IPS DF 19.7 (cell line): ENCODE data around the gene NUP153.
"Not testable (repeated sequence)": the region's sequence is repeated elsewhere in the genome, so short reads cannot be mapped to it uniquely, and the experiment has no call there.

Experiments
- DNase-seq: peaks from one replicate; pipeline ENCODE4 v3.0.0-alpha.2; 2013; ENCODE audit warnings: low read depth, low spot score

The NUP153 gene

GRCh38 chr6:17706580-17707370, at the start of gene NUP153:
NUP153 (minus strand) TSS chr6:17706925; CDS start chr6:17706387, 538 bp downstream.
- DNase-seq = peak; percentile 92

- DNase-seq = no peak
Observed at GRCh38 chr6:17754254-17754653, 47.5 kb upstream of the NUP153 start.

GRCh38 chr6:17745324-17745723, 38.6 kb upstream of the NUP153 start:
- DNase-seq = not testable (repeated sequence)

GRCh38 chr6:17744757-17745308, 38.1 kb upstream of the NUP153 start:
- DNase-seq = not testable (repeated sequence)

- DNase-seq = no peak
Observed at GRCh38 chr6:17744019-17744756, 37.5 kb upstream of the NUP153 start.

GRCh38 chr6:17741507-17741906, 34.8 kb upstream of the NUP153 start:
- no peak for DNase-seq

GRCh38 chr6:17740559-17741220, 34.0 kb upstream of the NUP153 start:
- no peak for DNase-seq

GRCh38 chr6:17737704-17738252, 31.1 kb upstream of the NUP153 start:
- DNase-seq = no peak

GRCh38 chr6:17735311-17735710, 28.6 kb upstream of the NUP153 start:
- not testable (repeated sequence) for DNase-seq

- no peak for DNase-seq
Observed at GRCh38 chr6:17730078-17730704, 23.5 kb upstream of the NUP153 start.

GRCh38 chr6:17729223-17730077, 22.7 kb upstream of the NUP153 start:
- DNase-seq = no peak

- DNase-seq = no peak
Observed at GRCh38 chr6:17728551-17729222, 22.0 kb upstream of the NUP153 start.

GRCh38 chr6:17725083-17725482, 18.4 kb upstream of the NUP153 start:
- DNase-seq = no peak

- no peak for DNase-seq
Observed at GRCh38 chr6:17724341-17724740, 17.6 kb upstream of the NUP153 start.

- DNase-seq = no peak
Observed at GRCh38 chr6:17721671-17722070, 14.9 kb upstream of the NUP153 start.

- no peak for DNase-seq
Observed at GRCh38 chr6:17719323-17720041, 12.8 kb upstream of the NUP153 start.

GRCh38 chr6:17716221-17716620, 9.5 kb upstream of the NUP153 start:
- no peak for DNase-seq

- no peak for DNase-seq
Observed at GRCh38 chr6:17714879-17715851, 8.4 kb upstream of the NUP153 start.
